ENCODE results near the gene PON2.

PON2 gene

DNA sequence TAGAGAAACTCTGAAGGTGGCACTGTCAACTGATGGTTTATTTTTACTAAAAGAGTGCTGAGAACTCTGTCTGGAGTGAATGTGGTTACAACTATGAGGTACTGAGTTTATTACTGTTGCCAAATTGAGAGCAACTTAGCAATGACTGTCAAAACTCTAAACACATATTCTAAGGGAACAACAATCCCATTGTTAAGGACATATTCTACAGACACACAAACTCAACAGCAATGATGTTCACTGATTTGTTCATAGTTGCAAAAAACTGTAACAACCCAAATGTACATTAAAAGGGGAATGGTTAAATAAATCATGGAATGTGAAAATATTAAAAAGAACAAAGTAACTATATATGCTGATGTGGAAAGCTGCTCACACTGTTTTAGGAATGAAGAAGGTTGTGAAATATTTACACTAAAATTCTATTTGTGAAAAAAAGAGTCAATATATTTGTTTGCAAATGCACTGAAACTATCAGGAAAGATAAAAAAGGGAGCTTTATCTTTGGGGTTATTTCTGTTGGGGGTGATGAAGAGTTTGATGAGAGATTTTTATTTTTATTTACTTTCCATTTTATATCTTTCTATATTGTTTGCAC lies 12.9 kb downstream of the PON2 start:
- no peaks in the 10 kb centered on the region for H3K27me3 ChIP-seq
- H3K4me1 ChIP-seq: peaks cover 0 to 7% (median 0%) of the 10 kb centered on the region in 10 experiments; a peak in 3 of 20 replicates
- peaks cover 12 to 62% (median 25%) of the 10 kb centered on the region in 11 experiments; a peak in 21 of 22 replicates for H3K36me3 ChIP-seq
- no peak overlapping the region for H3K27ac ChIP-seq
- no peak overlapping the region for H3K4me3 ChIP-seq
- H4K20me1 ChIP-seq: no peaks in the 10 kb centered on the region
- TF ChIP-seq Cebpa-rat (IDR thresholded peaks at IDR 0.05): no peak
- peaks cover 9 to 16% (median 13%) of the 10 kb centered on the region in 11 experiments for H3K9me3 ChIP-seq (replicated peaks in 1 of 11)
- H3K4me2 ChIP-seq: no peak overlapping the region
- H3K9ac ChIP-seq: no peak overlapping the region

DNA sequence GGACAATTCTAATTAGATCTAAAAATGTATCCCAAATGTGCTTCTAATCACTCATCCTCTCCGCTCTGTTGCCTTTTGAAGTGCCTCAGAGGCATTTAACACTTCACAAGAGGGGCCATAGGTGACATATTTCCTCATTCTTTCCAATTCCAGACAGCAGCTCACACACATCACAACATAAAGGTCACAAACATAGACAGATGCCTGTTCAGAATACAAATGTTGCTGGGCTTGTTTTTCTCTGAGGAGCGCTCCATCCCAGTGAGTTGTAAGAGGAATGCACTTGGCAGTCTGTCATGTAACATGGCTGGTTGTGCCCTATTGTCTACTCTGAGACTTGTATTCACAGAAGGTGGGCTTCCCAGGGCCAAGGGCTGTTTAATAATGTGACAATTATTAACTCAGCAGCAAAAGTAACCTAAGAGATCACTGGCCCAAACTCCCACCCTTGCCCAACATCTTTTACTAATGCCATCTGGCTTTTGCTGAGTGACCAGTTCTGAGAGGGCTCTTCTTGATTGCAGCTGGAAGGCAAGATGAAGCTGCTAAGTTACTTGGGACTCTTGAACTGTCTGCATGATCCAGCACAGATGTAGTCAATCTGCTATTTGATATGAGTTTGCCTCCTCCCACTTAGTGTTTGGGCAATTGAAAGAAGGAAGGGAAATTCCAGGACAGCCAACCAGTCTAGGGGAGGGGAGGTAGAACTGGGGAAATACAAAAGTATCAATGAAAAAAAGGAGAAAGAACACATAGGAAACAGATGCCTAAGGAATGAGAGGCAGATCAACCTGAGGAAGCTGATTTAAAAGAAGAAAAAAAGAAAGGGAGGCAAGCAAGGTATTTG lies 13.6 kb downstream of the PON2 start:
- Histone ChIP-seq H3K4me2 (peak overlapping the region in 2 of 11 experiments; percentile 1 to 2; a peak in 2 of 22 replicates), H3K9ac (no peak overlapping the region), H3K27ac (no peak overlapping the region), H3K36me3 (peaks cover 12 to 62% (median 25%) of the 10 kb centered on the region in 11 experiments; a peak in 21 of 22 replicates), H4K20me1 (no peaks in the 10 kb centered on the region), H3K27me3 (no peaks in the 10 kb centered on the region), H3K4me1 (peaks cover 0 to 7% (median 2%) of the 10 kb centered on the region in 10 experiments; a peak in 9 of 20 replicates), H3K4me3 (no peak overlapping the region), H3K9me3 (replicated peaks in 1 of 11) (peaks cover 9 to 16% (median 13%) of the 10 kb centered on the region in 11 experiments)
- no peak for TF ChIP-seq Cebpa-rat (IDR thresholded peaks at IDR 0.05)

DNA sequence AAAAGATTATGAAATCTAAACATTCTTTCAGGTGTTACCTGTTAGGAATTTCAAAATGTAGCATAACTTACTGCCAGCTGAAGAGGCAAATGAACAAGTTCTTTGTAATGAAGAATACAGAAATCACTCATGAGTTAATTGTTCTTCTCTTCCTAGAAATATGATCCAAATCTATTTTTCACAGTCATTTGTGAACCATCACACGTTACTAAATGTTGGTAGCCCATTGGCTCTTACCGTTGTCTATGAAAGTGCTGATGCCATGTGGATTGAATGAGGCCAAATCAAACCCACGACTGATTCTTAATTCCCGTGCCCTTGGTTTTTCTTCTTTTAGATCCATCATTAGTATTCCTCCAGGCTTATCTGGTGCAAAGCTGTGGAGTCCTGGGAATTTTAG lies 22.8 kb downstream of the PON2 start:
- no peak for TF ChIP-seq Cebpa-rat (IDR thresholded peaks at IDR 0.05)
- Histone ChIP-seq H3K9me3 (replicated peaks in 1 of 11) (no peaks in the 10 kb centered on the region), H3K9ac (no peak overlapping the region), H3K4me2 (no peak overlapping the region), H3K36me3 (peaks cover 29 to 78% (median 57%) of the 10 kb centered on the region in 11 experiments; a peak in 21 of 22 replicates), H3K4me3 (no peak overlapping the region), H3K27ac (no peak overlapping the region), H4K20me1 (no peaks in the 10 kb centered on the region), H3K27me3 (no peaks in the 10 kb centered on the region), H3K4me1 (peaks cover 0 to 18% (median 0%) of the 10 kb centered on the region in 10 experiments; a peak in 6 of 20 replicates)

DNA sequence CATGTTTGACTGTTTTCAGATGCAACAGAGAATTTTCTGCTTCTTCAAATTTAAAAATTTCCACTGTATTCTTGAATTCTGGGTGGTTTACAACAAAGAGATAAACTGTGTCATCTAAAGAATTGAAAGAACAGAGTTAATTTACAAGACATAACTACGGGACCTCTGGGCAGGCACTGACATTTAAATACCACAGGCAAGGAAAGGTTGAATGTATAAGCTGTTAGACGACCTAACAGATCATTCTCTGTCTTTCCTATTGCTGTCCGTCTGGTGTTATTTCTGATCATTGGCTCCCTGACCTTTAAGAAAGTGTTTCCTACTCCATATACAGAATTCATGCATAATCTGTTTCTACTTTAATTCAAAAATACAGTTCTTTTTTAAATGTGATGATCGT lies 23.2 kb downstream of the PON2 start:
- Histone ChIP-seq H3K9ac (no peak overlapping the region), H3K27ac (no peak overlapping the region), H3K36me3 (peaks cover 29 to 82% (median 60%) of the 10 kb centered on the region in 11 experiments; a peak in 21 of 22 replicates), H3K4me3 (no peak overlapping the region), H4K20me1 (no peaks in the 10 kb centered on the region), H3K4me1 (peaks cover 0 to 16% (median 0%) of the 10 kb centered on the region in 10 experiments; a peak in 6 of 20 replicates), H3K9me3 (replicated peaks in 1 of 11) (no peaks in the 10 kb centered on the region), H3K4me2 (no peak overlapping the region), H3K27me3 (no peaks in the 10 kb centered on the region)
- no peak for TF ChIP-seq Cebpa-rat (IDR thresholded peaks at IDR 0.05)

DNA sequence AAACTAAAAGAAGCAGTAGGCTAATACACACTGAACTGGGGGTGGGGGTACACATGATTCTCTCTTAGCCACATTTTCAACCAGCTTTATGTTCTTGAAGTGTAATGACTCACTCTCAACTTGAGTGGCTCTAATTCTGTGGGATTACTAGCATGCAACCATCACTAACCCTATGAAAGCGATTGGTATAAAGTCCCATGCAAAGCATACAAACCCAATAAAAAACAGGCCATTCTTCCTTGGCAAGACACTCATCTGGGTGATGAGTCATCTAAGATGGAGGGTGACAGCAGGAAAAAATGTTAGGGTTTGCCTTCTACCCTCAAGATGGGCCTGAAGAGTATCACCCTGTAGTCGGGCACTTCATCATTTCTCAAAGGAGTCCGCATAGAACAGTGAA lies 23.8 kb downstream of the PON2 start:
- no peak overlapping the region for H3K9ac ChIP-seq
- no peak overlapping the region for H3K4me3 ChIP-seq
- no peaks in the 10 kb centered on the region for H3K27me3 ChIP-seq
- no peak overlapping the region for H3K4me2 ChIP-seq
- peaks cover 29 to 88% (median 64%) of the 10 kb centered on the region in 11 experiments; a peak in 21 of 22 replicates for H3K36me3 ChIP-seq
- H3K27ac ChIP-seq: no peak overlapping the region
- no peaks in the 10 kb centered on the region for H4K20me1 ChIP-seq
- H3K9me3 ChIP-seq (replicated peaks in 1 of 11): no peaks in the 10 kb centered on the region
- H3K4me1 ChIP-seq: peaks cover 0 to 9% (median 0%) of the 10 kb centered on the region in 10 experiments; a peak in 6 of 20 replicates
- TF ChIP-seq Cebpa-rat (IDR thresholded peaks at IDR 0.05): no peak

DNA sequence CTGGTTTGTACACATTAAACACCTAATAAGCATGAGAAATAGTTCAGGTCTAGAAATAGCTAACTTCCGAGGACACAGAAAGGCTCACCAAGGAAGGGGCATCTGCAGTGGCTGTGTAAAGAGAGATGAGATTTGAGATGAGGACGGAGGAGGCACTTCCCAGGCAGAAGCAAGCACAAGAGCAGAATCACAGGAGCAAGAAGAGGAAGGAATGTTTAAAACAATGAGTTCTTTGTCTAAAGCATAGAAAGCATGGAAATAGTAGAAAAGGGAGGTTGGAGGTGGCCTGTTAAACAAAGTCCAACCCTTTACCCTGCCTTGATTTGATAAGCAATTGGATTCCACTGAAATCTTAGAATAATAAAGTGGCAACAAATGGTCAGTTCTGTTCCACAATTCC lies 27.1 kb downstream of the PON2 start:
- no peak overlapping the region for H3K4me2 ChIP-seq
- no peaks in the 10 kb centered on the region for H4K20me1 ChIP-seq
- H3K4me3 ChIP-seq: no peak overlapping the region
- H3K9me3 ChIP-seq (replicated peaks in 1 of 11): no peaks in the 10 kb centered on the region
- H3K4me1 ChIP-seq: 0 out of 20 replicates have a peak, but pooled peaks cover 0 to 4% (median 0%) of the 10 kb centered on the region in 10 experiments
- no peak overlapping the region for H3K27ac ChIP-seq
- TF ChIP-seq Cebpa-rat (IDR thresholded peaks at IDR 0.05): no peak
- H3K36me3 ChIP-seq: peaks cover 32 to 87% (median 67%) of the 10 kb centered on the region in 11 experiments; a peak in 21 of 22 replicates
- no peak overlapping the region for H3K9ac ChIP-seq
- H3K27me3 ChIP-seq: no peaks in the 10 kb centered on the region

DNA sequence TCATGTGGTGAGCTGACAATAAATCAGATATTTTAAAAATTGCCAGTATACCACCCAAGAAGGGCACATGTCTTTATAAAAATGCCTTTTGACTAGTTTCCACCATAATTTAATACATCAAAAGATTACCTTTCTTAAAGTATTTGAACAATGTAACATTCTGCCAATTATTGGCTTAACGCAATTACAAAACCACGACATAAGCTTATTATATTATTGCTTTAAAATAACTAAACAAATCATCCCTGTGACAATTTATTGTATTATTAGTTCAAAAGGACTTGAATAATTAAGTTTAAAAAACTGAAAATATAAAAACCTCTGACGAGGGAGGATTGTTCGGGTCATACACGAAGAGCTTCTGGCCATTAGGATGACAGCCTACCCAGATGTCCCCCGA lies 29.0 kb downstream of the PON2 start:
- H3K4me1 ChIP-seq: no peaks in the 10 kb centered on the region
- no peak overlapping the region for H3K4me2 ChIP-seq
- no peak overlapping the region for H3K9ac ChIP-seq
- no peak overlapping the region for H3K4me3 ChIP-seq
- H3K27ac ChIP-seq: no peak overlapping the region
- no peaks in the 10 kb centered on the region for H3K27me3 ChIP-seq
- no peaks in the 10 kb centered on the region for H3K9me3 ChIP-seq (replicated peaks in 1 of 11)
- no peak for TF ChIP-seq Cebpa-rat (IDR thresholded peaks at IDR 0.05)
- H3K36me3 ChIP-seq: peaks cover 18 to 67% (median 52%) of the 10 kb centered on the region in 11 experiments; a peak in 21 of 22 replicates
- no peaks in the 10 kb centered on the region for H4K20me1 ChIP-seq

DNA sequence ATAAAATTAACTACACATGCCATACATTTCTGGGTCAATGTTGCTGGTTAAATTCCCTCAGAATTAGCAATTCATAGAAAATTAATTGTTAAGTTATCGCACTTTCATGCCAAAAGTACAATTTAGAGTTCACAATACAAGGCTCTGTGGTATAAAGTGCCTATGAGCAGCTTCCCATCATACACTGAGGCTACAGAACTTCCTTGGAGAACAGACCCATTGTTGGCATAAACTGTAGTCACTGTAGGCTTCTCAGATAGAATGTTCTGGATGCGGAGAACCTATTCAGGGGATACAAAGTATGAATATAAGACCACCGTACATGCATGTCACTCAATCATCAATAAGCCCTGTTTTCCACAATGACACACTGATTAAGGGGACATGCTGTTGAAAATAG lies 29.6 kb downstream of the PON2 start:
- Histone ChIP-seq H3K27me3 (no peaks in the 10 kb centered on the region), H3K9me3 (replicated peaks in 1 of 11) (no peaks in the 10 kb centered on the region), H3K9ac (no peak overlapping the region), H3K27ac (no peak overlapping the region), H4K20me1 (no peaks in the 10 kb centered on the region), H3K36me3 (peaks cover 12 to 61% (median 46%) of the 10 kb centered on the region in 11 experiments; a peak in 21 of 22 replicates), H3K4me3 (no peak overlapping the region), H3K4me1 (no peaks in the 10 kb centered on the region), H3K4me2 (no peak overlapping the region)
- TF ChIP-seq Cebpa-rat (IDR thresholded peaks at IDR 0.05): no peak

DNA sequence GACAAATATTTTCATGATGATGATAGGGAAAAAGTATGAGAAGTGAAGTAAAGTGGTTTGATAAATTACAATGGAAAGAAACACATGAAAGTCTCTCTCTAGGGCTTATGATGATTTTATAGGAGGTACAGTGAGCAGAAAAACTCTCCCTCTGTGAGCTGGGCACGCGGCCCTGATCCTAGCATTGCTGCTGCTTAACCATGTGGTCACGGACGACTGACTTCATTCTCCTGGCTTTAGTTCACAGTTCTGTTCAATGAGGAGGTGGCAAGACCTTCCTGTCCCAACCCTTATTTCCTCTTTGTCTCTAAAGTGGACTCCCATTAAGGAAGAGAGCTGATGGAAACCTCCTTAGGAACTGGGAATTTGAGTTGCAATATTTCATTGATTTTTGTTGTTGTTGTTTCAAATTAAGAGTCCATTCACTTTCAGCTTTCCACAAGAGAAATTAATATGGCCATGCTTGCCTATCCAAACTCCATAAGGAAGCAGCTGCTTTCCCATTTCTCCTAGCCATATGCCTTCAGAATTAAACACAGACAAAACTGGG lies 30.4 kb downstream of the PON2 start:
- Histone ChIP-seq H3K9ac (no peak overlapping the region), H3K27me3 (no peaks in the 10 kb centered on the region), H3K4me1 (no peaks in the 10 kb centered on the region), H3K4me3 (no peak overlapping the region), H3K9me3 (replicated peaks in 1 of 11) (no peaks in the 10 kb centered on the region), H4K20me1 (no peaks in the 10 kb centered on the region), H3K4me2 (no peak overlapping the region), H3K36me3 (peaks cover 6 to 56% (median 40%) of the 10 kb centered on the region in 11 experiments; a peak in 18 of 22 replicates), H3K27ac (no peak overlapping the region)
- no peak for TF ChIP-seq Cebpa-rat (IDR thresholded peaks at IDR 0.05)

Data from BLaER1 treated with 17β-estradiol and CSF1 and Interleukin-3, amounts not matched to agents 10 nM and 100 nM (cell line).